Dermis blood vessel endothelial cell (primary cell): Measurements from ENCODE around the gene ABHD17C. TPM values are rescaled to one million over a fixed set of nuclear protein-coding genes. Genes with fewer than 3 reads are reported as not detected.

Source experiments
- DNase-seq: peaks from one replicate; pipeline ENCODE4 v3.0.0; 2010
- total RNA-seq: library from RNA; depleted of rRNA; stranded (reverse); fragments of >200 nt; gene quantifications from 2 replicates; pipeline ENCODE4 v1.2.3, GENCODE V29; 2014

Gene ABHD17C
- total RNA-seq, 1 donor from 2014 or later, result 4.6 TPM

DNA sequence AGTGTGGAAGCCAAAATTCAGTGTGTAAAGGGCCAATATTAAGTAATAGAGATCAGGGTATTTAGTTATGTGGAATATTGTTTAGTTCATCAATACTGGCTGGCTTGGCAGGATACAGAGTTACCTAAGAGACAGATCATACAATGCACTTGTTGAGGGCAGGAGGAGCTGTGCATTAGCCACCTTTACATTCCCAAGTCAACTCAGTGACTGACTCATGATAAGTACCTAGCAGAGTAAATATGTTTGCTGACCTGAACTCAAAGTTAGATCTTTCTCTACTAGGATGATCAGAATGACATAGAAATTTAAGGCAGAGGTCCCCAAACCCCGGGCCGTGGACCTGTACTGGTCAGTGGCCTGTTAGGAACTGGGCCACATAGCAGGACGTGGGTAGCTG is 3.5 kb upstream of the ABHD17C start:
- DNase-seq, result no peak

DNA sequence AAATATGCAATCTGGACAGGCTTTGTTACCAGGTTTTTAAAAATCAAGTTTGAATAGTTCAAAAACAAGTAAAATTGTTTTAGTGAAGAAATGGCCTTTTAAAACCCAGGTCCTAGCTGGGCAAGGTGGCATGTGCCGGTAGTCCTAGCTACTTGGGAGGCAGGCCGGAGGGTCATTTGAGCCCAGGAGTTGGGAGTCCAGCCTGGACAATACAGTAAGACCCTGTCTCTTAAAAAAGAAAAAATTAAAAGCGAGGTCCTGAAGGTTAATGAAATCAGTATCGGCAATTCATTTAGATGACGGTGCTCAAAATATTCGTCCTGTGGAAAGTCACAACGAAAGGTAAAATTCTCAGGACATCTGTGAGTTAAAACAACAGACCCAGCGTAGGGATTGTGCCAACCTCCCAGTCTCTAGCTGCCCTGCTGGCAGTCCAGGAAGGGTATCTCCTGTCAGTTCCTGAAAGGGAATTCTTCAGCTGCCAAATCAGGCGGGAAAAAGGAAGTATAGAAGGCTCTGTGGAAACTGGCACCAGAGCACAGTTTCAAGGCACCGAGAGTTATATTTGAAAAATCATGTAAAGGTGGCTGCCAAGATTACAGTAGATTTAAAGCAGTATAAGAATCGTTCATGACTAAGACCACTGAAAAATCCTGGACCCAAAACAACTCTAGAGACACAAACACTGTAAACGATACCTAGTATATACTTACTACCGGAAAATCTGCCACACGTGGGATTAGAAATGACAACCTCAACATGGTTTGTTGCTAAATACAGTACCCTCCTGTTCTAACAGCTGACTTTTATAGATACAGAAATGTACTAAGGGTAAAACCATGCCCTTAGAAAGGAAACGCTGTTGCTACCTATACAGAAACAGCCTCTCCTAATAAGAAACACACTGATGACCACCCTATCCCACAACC is 1.2 kb upstream of the ABHD17C start:
- DNase-seq, result peak; percentile 41

DNA sequence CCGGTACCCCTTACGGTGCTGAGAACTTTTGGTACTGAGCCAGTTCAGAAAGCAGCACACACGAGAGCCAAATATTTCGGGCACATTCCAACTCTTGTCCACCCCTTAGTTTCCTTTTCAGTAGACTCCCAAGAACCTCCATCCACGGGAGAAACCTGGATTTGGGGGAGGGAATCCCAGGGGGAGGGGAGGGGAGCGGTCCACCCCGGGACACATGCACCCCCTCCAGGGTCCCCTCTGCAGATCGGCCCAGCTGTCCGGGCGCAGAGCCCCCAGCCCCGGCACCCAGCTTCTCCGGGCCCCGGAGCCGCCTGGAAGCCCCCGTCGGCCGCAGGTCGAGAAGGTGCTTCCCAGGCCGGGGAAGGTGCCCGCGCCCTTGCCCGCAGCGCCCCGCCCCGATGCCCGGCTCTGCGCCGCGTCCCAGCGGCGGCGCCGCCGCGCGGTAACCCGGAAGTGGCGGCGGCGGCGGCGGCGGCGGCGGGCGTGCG is 455 bp upstream of the ABHD17C start:
- DNase-seq, result no peak

DNA sequence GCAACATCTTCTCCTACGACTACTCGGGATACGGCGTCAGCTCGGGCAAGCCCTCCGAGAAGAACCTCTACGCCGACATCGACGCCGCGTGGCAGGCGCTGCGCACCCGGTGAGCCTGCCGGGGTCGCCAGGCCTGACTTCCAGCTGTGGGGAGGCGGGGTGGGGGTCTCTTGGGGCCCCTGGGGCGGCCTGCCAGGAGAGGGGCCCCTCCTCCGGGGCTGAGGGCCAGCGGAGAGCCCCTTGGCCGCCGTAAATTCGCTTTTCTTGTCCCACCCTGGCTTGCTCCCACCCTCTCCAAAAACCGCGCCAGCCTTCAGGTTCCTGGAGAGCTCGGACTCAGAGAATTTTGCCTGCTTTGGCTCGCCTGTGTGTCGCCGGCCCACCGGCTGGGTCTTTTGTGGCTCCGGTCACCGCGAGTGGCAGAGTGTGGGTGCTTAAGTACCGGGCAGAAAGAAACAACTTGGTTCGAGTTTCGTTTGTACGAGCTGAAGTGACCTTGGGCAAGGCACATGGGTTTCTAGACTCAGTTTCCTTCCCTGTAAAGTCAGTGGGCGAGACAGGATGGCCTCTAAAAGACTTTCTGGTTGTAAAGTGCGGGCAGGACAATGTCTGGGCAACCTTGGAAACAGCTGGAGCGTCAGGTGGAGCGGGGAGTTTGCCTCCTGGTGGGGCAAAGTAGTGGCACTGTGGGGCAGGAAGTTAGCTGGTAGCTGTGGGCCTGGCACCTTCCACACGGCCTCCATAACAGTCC is 976 bp downstream of the ABHD17C start:
- peak; percentile 51 for DNase-seq

DNA sequence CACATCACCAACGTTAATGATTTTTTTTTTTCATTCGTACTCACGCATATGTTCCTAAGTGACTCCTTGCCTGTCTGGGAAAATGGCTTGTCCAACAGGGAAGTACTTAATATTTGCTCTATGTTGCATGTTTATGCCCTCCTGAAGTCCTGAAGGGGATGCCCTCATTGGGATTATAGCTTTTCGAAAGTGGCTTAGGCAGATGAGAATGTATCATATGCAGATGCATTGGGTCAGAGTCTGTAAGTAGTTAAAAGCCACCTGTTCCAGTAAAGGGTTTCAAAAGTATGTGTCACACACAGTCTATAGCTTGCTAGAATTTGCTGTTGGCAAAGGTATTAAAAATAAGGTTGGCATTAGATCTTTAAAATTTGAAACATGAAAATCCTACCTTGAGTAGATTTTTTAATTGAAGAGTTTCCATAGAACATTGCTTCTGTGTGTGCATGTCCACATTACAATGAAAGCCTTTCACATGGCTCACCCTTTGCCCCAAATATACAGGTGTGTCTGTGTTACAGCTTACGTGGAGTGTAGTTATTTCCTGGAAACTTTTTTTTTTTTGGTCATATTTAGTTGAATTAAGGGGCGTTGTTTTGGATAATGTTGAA is 2.1 kb downstream of the ABHD17C start:
- DNase-seq, result no peak

DNA sequence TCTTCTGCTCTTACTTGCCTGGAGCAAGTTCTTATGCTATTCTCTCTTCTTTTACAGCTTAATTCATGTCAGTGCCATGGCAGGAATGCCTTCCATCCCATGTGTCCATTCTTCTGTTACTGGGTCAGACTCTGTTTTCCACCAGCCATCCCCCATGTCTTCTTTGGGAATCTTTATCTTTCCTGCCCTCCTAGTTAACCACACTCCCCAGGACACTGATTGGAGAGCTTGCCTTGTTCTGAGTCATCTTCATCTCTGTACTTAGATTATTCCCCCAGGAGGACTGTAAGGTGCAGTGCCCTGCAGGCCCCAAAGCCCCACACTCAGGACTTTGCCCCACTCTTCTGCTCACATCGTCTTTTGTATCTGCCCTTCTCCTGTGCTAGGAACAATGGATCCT is 3.6 kb downstream of the ABHD17C start:
- no peak for DNase-seq

DNA sequence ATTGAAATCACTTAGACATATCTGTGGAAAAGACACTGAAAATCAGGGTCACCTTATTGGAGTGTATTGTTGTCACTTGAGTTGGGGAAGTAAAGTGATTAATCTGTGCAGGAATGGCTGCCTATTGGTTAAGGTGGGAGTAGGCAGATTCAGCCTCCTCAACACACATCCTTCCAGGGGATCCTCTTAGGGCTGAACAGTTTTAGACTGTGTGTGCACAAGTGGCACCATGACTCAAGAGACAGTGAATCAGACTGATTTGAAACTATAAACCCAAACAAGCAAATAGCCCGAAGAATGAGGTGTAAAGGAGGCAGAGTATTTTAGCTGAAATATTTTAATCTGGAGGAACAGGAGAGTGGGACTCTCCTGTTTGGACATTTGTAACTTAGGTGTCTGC is 4.9 kb downstream of the ABHD17C start:
- DNase-seq, result no peak

DNA sequence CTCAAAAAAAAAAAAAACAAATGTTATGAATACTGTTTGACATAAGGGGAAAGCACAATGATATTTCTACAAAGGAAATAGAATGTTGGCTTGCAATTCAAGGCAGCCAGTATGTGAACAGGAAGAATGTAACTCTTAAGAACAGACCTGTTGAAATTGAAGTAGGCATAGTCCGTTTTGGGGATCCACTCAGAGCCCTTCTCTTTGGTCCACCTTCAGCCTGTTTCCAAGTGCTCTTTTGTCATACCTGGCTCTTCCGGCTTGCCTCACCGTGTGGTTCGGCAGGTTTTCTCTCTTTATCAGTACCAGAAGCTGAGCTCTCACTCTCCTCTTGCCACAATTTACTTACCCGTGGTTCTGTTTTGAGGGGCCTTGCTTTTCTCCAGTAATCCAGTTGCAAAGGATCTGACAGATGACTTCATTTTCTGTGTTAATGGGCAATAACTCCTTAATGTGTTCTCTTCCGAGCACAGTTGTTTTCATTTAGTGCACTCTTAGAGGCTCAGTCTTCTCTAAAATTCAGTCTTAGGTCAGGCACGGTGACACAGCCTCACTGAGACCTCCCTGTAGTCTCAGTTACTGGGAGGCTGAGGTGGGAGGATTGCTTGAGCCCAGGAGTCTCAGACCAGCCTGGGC is 6.7 kb downstream of the ABHD17C start:
- no peak for DNase-seq

DNA sequence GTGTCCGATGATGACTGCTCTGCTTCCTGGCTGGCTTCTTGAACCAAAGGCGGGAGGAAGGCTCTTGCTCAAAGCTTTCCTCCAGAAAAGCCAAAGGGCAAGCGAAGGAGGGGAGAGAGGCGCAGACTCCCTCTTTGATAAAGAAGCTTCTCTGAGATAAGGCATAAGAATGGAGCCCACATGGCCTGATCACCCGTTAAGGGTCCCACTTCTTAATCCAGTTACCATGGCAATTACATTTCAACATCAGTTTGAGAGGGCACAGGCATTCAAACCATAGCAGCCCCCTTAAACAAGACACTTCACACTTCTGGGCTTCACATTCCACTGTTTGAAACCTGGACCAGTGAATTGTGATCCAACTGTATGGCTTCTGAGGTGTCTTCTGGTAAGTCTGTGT is 8.0 kb downstream of the ABHD17C start:
- DNase-seq, result no peak

DNA sequence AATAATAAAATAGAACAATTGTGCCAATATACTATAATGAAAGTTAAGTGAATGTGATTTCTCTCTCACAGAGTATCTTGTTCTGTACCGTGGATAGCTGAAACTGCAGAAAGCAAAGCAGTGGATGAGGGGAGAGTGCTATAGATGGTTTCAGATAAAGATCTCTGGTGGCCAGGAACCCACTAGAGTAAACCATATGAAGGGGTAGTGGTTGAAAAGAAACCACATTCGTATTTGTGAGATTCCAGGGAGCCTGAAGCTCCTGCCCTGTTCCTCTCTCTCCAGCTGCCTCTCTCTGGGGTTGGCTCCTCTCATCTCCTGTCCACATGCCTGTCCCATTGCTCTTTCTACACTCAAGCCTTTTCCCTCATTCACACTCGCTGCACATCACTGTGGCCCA is 8.9 kb downstream of the ABHD17C start:
- no peak for DNase-seq

DNA sequence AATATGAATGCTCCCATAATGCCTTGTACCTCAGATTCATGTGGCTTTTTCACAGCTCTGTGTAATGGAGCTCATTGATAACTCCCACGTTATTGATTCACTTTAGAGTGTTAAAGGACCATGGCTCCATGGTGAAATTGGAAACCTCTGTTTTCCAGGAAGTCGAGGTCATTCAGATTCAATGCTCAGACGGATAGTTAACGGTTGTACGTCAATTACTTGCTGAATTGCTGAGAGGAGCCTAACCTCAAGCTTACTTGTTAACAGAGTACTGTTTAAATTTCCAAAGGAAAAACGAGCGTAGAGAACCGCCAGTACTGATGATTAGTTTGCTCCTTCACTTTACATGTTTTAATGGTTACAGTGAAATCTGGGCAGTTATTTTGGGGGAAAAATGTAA is 11.1 kb downstream of the ABHD17C start:
- DNase-seq, result peak; percentile 17

DNA sequence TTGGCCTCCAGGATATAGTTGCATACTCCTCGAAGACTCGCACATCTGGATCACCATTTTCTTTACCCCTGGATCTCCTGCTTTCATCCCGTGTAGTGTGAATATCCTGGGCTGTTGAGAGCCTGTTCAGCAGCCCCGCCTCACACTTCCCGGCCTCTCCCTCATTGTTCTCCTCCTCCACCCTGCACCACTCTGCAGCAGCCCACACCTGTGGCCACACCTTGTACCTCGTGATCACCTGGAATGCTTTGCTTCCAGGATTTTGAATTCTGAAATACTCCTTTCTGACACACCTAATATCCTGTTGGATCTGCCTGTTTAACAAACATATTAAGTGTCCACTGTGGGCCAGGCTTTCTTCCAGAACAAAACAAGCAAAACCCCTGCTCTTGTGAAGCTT is 14.4 kb downstream of the ABHD17C start:
- DNase-seq, result no peak

DNA sequence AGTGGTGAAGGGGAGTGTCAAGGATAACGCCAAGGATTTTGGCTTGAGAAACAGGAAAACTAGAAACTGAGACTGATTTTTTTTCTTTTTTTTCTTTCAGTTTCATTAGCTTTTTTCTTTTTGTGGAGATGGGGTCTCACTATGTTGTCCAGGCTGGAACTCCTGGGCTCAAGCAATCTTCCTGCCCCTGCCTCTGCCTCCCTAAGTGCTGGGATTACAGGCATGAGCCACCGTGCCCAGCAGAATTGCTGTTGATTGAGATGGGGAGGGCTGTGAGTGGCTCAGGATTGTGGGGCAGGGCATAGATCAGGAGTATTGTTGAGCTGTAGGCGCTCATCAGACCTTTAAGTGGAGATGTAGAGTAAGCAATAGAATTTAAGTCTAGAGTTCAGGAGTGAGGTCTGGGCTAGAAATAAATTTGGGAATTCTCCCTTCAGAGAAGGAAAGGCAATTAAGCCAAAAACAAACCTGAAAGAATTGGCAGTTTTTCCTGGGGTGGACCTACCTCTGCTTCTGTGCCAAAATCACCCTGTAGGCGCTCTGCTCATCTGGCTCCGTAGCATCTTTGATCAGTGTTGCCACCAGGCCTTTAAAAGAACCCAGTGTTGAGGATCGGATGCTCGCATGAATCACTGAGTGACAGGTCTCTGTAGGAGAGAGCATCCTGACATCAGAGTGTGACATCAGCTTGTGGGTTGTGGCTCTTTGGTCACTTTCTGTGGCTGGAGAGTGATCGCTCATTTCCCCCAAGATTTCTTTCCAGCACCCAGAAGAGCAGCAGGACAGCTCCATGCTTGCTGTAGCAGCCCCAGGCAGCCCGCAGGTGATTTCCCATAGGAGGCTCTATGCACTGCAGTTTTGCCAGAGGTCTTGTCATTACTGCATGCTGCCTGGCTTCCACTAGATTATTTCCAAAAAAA is 15.8 kb downstream of the ABHD17C start:
- DNase-seq, result no peak

DNA sequence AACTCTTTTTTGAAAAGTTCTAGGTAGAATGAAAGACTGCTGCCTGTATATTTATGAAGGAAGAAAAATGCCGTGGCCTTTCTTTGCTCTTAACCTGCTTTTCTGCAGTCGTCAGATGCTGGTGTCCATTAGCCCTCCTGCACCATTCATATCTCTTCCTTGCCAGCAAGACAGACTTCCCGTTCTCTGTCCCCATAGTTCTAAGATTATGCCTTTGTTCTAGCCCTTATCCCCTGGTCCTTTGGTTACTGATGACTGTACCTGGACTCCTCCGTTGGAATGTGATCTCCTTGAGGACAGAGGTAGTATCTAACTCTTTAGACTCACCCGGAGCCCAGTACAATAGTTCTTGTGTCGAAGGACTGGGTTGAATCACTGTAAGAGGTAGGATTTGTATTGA is 16.8 kb downstream of the ABHD17C start:
- DNase-seq, result no peak

DNA sequence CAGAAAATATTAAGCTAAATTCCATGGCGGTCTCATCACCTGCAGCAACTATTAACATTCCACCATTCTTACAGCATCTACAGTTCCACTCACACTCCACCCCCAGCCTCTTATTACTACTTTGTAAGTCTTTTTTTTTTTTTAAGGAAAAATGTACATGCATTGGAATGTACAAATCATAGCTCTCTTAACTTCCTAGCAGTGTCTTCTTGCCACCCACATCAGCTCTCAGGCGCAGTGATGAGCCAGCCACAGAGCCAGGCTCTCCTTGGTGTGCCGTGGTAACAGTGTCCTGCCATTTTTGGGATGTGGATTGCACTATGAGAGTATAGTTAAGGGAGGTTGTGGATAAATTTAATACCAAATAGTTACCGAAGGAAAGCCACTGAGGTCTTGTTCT is 17.8 kb downstream of the ABHD17C start:
- DNase-seq, result no peak

DNA sequence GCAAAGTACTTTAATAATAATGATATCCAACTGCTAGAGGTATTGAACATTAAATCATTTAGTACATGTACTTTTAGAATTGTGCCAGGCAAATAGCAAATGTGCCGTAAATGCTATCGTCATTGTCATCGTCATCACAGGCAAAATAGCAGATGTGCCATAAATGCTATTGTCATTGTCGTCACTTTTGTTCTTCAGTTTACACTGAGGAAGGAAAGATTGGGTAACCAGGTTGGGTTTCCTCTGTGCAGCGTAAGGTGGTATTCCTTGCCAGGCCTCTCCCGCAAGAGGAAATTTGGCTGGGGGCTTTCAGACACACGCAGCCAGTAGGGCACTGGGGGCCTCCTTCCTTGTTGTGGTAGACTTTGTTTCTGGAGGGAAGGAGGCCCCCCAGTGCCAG is 26.4 kb downstream of the ABHD17C start:
- no peak for DNase-seq

DNA sequence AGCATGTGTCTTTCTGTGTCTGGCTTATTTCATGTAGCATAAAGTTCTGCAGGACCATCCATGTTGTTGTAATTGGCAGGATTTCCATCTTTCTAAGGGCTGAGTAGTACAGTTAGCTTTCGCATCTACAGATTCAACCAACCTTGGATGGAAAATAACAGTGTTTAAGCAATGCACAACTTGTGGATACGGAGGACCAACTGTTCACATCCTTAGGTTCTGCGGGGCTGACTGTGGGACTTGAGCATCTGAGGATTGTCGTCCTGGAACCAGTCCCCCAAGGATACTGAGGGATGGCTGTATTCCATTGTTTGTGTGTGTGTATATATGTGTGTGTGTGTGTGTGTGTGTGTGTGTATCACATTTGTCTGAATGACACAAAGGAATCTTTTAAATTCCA is 27.7 kb downstream of the ABHD17C start:
- no peak for DNase-seq

DNA sequence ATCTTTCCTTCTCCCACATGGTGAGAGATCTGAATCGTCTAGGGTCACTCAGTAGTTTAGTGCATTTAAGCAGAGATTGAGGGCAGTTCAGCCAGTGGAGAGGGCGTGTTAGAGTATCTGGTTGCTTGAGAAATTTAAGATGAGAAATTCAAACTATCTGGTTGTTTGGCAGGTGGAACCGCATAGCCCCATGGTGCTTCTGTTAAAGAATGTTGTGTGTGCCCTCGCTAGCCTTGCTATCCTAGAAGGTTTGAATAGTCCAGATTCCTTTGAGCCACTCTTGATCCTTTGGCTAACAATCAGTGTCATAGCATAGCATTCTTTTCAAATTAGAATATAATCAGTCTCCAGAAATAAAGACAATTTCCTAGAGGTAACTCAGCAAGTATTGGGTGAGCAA is 32.1 kb downstream of the ABHD17C start:
- no peak for DNase-seq

DNA sequence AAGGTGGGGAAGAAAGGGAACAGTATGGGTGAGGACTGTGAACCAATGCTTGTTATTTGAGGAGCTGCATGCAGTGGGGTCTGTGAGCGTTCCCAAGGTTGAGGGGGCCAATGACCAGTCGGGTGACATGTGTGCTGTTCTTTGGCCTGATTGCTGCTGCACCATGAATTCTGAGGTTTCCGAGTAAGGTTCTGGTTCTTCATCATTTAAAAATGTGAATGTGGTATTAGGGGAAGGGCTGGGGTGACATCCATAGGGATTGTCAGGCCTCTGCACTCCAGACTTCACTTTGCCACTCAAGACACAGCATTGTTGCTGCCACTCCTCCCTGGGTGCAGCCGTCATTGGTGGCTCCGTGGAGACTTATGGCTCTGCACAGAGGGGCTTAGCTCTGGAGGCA is 32.5 kb downstream of the ABHD17C start:
- no peak for DNase-seq

DNA sequence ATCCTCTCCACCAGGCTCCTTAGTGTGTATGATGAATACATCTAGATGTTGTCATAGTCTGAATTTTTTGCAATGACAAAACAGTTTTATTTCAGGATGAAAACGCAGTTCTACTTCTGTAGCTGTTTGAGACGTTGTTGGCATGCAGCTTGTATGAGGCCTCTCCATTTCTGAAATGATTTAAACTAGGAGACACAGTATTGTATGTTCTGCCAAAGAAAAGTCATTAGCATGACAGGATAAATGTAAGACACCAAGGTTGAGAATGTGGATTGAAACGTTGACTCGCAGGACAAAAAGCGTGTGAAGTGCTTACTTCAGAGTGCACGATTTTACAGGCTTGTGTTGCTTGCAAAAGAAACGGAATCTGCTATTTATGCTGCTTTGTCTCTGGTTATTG is 35.3 kb downstream of the ABHD17C start:
- DNase-seq, result no peak

DNA sequence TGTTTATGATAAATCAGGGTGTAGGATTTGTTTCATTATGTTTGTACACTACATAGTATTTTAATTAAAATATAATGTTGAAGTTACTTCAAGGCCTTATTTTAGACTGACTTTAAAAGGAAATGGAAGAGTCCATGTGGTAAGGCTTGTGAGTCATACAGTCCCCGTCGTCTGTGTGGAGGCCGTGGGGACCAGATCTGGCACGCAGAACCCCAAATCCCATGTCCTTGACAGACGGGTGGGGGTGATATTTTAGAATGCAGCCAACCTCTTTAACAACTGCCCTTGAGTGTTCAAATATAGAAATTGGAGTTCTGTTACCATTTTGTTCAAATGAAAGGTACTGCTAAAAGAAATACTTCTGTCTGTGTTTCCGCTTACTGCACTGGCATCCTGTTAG is 35.8 kb downstream of the ABHD17C start:
- peak; percentile 16 for DNase-seq

DNA sequence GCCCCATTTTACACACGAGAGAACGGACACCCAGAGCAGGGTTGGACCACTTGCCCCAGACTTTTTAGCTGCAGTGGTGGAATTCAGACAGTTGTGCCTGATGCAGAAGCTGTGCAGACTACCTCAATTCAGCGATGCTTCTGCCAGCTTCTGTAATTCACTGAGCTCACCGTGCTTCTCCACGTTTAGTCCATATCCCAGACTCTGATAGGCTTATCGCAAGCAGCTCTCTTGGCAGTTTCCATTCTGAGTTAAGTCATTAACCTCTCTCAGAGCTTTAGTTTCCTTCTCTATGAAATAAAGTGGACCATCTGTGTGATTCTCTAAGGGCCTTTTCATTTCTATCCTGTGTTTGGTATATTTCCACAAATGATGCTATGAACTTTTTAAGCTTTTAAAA is 37.1 kb downstream of the ABHD17C start:
- DNase-seq, result no peak
